Activated T-cell treated with anti-CD3 and anti-CD28 coated beads for 24 hours (primary cell): ENCODE measurements around the gene P3H2.

ENCODE experiments used
- DNase-seq: peaks from one replicate; pipeline ENCODE4 v3.0.0-alpha.2; 2020; ENCODE audit warnings: low read depth

P3H2 gene

DNA sequence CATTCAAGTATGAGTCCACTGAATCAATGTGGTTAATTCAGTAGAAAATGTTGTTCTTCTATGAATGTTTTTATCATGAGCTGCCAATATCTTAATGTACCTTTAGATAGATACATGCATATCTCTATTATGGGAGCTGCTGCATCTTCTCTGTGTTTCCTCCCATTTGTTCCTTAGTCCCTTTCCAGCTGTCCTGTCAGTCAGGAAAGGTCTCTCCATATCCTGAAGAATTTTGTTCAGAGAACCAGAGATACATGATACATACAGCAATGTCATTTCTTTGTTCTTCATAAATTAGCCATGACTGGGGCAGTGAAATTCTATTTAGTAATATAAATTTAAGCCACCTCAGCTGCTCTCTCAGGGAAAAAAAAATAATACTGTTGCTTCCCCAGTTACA, 103.7 kb downstream of the P3H2 start:
- DNase-seq: no peak

- DNase-seq: no peak
Observed at GRCh38 chr3:190014940-190015339, 105.8 kb downstream of the P3H2 start.

DNA sequence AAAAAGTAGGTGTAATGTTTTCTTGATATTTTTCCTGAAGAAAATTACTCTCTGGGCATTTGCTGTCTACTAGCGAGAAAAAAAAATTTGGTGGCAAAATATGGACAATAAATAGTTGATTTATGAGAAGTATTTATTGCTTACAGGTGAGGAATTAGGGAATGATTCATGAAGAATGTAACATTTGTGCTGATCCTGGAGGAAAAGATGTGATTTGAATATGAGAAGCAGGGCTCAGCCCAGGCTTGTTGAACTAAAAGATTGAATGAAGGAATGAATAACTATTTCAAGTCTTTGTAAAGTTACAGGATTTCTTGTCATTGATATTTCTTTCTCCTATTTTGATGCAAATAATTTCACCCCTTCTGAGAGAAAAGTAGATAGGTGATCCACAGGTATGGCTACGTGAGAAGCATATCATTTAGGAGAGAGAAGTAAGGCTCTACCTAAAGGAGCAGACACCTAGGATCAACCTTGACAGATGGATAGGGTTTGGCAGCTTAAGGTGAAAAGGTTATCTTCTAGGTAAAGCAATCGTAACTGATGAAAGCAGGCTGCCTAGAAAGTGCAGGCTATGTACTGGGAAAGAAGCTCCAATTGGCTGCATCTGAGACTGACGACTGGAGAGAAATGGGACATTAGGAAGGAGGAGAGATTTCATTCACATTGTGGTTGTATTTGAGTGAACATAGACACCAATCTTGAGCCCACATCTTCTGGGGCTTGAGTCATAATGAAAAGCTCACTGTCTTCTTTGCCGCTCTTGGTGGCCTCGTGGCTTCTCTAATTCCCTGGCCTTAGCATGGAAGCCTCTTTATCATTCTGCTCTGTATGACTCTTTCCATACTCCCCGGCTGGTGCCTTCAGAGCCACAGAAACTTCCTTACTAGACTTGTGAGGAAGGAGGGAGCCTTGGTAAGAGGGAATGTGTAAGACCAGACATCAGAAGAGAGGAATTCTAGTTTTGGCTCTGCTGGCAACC, 106.5 kb downstream of the P3H2 start:
- no peak for DNase-seq

DNA sequence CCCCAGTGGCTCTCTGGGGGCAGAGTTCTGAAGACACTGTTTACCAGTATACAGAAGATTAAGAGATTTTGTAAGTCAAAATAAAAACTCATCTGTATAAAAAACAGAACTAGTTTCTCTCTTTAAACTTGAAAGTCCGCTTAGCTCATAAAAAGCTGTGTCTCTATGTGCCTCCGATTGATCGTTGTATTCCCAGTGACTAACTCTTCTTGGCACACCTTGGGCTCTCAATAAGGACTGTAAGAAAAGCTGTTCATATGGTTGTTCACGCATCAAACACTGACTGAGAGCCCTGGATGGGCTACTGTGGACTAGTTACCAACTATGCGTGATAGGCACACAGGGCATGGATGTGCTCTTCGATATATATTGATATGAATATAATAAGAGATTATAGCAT, 107.9 kb downstream of the P3H2 start:
- DNase-seq: no peak

GRCh38 chr3:190012314-190012782, 108.3 kb downstream of the P3H2 start:
- DNase-seq: no peak

- no peak for DNase-seq
Observed at GRCh38 chr3:190010486-190010885, 110.2 kb downstream of the P3H2 start.

DNA sequence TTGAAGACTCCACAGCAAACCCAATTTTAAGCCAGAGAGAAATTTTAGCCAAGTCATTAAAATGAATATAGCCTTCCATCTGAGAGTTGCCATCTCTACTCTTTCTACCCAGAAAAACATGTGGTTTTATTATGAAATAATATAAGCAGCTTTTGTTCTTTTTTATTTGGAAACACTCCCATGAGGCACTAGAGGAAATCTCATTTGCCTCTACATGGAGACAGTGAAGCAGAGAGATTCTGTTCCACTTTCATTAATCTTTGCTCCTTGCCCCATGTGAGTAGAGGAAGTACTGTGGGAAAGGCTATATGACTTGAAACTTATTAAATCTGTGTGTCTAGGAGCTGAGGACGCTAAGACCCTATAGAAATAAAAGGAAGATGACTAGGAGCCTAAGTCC, 111.1 kb downstream of the P3H2 start:
- DNase-seq: no peak

GRCh38 chr3:190008432-190008831, 112.3 kb downstream of the P3H2 start:
- no peak for DNase-seq

DNA sequence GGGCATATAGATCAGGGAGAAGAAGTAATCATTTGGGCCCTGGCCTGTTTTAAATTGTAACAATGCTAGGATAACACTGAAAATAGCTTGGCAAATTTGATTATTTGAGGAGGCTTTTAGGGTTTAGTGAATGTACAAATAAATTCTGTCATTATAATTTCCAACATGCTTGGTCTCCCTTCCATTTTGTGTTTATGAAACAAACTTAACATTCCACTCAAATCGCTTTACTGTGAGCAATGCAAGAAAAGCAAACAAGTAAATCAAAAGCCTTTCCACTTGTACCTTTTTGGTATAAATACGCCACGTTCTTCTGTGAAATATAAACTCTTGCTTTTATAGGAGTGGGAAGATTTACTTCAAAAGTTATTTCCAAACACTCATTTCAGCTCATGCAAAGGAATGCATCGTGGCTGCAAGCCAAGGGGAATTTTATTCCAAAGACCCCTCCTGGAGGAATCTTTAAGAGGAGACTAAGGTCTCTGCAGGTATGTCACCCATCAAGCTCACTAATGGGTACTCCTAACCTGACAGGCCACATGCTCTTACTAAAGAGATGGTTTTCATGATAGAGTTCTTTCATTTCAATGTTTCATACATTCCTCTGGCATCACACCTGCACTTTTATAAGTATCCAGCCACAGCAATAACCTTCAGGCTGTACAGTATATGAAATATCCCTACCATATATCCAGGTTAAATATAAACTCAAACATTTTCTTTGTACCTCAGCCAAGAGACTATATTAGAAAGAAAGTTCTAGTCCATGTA, 115.2 kb downstream of the P3H2 start:
- no peak for DNase-seq

DNA sequence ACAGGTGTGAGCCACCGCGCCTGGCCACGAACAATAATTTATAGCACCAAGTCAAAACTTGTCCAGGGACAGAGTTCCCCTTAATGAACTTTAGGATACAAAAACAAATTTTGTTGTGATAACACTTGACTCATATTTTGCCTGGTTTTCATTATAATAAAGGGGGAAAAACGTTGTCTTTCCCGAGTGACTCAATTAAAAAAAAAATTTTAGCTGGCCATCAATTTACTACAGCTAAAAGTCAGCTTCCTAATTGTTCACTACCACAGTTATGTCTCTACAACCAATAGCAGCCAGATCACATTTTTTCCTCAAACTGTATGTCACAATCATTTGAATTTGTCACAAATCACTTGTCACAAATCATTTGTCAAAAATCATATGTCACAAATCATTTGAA, 116.0 kb downstream of the P3H2 start:
- no peak for DNase-seq

- DNase-seq: no peak
Observed at GRCh38 chr3:190003681-190004123, 117.0 kb downstream of the P3H2 start.

DNA sequence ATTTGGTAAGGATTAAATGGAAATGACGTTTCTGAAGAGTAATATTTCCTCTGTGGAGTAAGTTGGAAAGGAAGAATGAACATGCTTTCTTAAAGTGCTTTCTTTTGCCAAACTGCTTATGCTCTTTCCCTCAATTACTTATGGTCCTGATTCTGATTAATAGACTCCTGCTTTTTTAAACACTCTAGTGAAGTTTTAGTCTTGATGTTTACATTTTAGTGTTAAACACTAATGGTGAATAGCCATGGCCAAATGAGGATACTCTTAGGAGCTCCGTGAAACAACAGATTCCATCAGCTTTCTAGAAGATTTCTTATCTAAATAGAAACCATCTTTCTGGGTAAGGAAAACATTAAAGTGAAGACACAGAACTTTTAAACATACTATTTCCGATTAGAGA, 117.6 kb downstream of the P3H2 start:
- no peak for DNase-seq

GRCh38 chr3:190001426-190001825, 119.3 kb downstream of the P3H2 start:
- DNase-seq: no peak

GRCh38 chr3:190000861-190001196, 119.9 kb downstream of the P3H2 start:
- DNase-seq: no peak

DNA sequence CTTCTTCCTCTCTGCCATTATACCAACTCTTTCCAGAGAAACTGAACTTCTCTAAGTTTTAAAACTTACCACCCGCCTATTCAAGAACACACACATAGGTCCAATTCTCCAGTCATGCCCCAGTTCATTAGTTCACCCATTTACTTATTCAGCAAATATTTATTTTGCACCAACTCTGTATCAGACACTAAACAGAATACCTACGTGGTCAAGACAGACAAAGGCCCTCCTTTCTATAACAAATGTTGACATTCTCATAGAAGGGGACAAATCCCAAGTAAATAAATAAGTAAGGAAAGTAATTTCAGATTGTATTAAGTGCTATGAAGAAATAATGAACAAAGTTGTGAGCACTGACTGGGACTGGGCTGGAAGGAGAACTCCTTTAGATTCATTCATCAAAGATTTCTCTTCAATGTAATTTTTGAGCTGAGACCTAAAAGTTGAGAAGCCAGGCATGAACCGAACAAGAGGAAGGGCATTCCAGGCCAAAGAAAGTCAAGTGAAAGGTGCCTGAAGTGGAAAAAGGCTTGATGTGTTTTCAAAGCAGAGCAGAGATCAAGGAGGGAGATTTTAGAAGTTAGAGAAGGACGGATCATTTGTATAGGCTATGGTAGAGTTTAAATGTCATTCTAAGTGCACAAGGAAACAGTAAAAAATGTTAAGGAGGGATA, 120.4 kb downstream of the P3H2 start:
- no peak for DNase-seq

DNA sequence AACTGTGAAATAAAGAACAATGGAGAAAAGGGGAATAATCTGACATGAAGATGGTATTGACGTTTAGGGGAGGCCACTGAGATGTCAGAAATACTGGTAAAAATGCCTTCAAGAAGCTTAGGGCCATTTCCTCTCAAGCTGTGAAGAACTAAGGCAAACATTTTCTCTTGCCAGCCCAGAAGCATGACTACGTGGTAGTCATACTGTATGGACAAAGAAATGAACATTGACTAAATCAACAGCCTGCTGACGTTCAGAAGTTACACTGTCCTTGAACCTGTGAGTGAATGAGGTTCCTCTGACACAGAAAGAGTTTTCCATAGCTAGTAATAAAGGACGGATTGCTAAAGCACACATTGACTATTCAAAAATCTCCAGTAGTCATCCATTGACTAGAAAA, 121.0 kb downstream of the P3H2 start:
- no peak for DNase-seq

DNA sequence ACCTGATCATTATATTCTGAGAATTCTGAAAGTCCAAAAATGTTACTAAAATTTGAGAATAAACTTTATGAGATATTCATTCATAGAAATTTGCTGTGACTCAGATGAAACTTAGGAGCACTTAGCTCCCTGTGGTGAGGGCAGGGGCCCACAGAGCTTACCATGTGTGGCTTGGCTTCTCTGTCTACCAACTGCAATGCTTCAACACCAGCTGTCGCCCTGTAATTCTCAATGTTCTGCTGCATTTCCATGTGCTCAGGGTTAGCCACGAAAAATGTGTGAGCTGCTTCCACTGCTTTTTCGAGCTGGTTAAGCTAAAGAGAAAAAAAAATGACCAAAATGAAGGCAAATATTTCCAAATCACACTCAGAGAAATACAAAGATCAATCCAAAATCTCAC, 125.6 kb downstream of the P3H2 start:
- DNase-seq: no peak

- DNase-seq: no peak
Observed at GRCh38 chr3:189990826-189991225, 129.9 kb downstream of the P3H2 start.

DNA sequence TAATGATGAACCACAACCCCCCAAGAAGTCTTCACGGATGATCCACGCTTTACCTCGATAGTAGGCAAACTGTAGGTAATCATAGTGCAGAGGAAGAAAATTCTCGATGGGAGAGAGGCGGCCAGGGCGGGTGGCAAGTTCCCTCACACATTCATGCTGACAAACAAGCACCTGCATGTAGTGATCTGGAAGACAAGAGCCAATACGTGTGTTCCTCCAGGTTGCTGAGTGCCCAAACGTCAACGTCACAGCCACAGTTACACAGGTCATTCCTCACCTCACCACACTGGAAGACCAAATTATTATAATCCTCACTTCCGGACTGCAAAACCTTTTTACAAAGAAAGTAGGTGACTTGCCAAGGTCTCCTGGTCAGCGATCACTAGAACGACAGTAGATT, 131.8 kb downstream of the P3H2 start:
- no peak for DNase-seq

GRCh38 chr3:189988322-189988721, 132.4 kb downstream of the P3H2 start:
- no peak for DNase-seq

DNA sequence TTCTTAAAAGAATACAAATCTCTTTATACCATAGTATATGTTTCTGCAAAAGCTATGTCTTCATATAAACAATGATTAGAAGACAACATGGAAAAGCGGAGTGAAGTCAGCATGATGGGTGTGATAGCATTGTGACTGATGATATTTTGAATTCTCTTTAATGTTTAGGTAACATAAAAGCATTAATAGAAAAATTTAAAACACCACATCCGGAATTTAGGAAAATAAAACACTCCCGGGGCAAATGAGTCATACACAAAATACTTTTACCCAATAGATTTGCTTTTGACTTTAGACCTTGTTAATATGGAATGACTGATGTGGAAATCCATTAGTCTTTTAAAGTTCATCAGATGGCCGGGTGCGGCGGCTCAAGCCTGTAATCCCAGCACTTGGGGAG, 134.7 kb downstream of the P3H2 start:
- DNase-seq: no peak

- no peak for DNase-seq
Observed at GRCh38 chr3:189983612-189984011, 137.1 kb downstream of the P3H2 start.
